Glutamatergic neuron (in vitro differentiated cells): Measurements from ENCODE around the gene PTPN11. TPM values are rescaled to one million over a fixed set of nuclear protein-coding genes. Genes with fewer than 3 reads are reported as not detected.
"Not testable (repeated sequence)": the region's sequence is repeated elsewhere in the genome, so short reads cannot be mapped to it uniquely, and the experiment has no call there.

Experiments
- DNase-seq: peaks from one replicate; pipeline ENCODE4 v3.0.0; 2022
- H3K27ac Mint-ChIP-seq: one replicate; pipeline ENCODE4 v1.8.0; 2020; ENCODE audit warnings: mild to moderate bottlenecking, mixed read lengths, inconsistent platforms; ENCODE audit not compliant: unreplicated experiment
- H3K27me3 Mint-ChIP-seq: one replicate; pipeline ENCODE4 v1.8.0; 2020; ENCODE audit warnings: mild to moderate bottlenecking, moderate library complexity, mixed read lengths, inconsistent platforms; ENCODE audit not compliant: unreplicated experiment
- H3K36me3 Mint-ChIP-seq: one replicate; pipeline ENCODE4 v1.8.0; 2020; ENCODE audit warnings: mild to moderate bottlenecking, mixed read lengths, inconsistent platforms; ENCODE audit not compliant: unreplicated experiment
- H3K4me1 Mint-ChIP-seq: one replicate; pipeline ENCODE4 v1.8.0; 2020; ENCODE audit warnings: mild to moderate bottlenecking, low read depth, mixed read lengths, inconsistent platforms; ENCODE audit not compliant: unreplicated experiment
- H3K4me3 Mint-ChIP-seq: one replicate; pipeline ENCODE4 v1.8.0; 2020; ENCODE audit warnings: mild to moderate bottlenecking, mixed read lengths, inconsistent platforms; ENCODE audit not compliant: unreplicated experiment
- H3K9me3 Mint-ChIP-seq: one replicate; pipeline ENCODE4 v1.8.0; 2020; ENCODE audit warnings: mild to moderate bottlenecking, moderate library complexity, mixed read lengths, inconsistent platforms; ENCODE audit not compliant: unreplicated experiment
- CTCF ChIP-seq: fragments of 200-600 bp; sonication (generic); IDR thresholded peaks from one replicate; pipeline ENCODE4 v1.5.0; 2021; ENCODE audit not compliant: partially characterized antibody, unreplicated experiment
- total RNA-seq: library from RNA; stranded (reverse); fragmentation: NEBNext Ultra II Directional; extraction: Animal tissue kit (Norgen Biotek cat#: 25700); gene quantifications from one replicate; pipeline ENCODE4 v1.2.1, GENCODE V29; 2021; ENCODE audit not compliant: unreplicated experiment

PTPN11 gene
- total RNA-seq, 1 donor from 2014 or later = 68.7 TPM

GRCh38 chr12:112514456-112514855, 95.7 kb downstream of the PTPN11 start:
- Mint-ChIP-seq H3K27me3 (peaks cover 1% of the 10 kb centered on the region), H3K36me3 (peaks cover 5% of the 10 kb centered on the region), H3K9me3 (peaks cover 4% of the 10 kb centered on the region), H3K4me1 (peaks cover 8% of the 10 kb centered on the region), H3K4me3 (no peak overlapping the region), H3K27ac (no peak overlapping the region)
- DNase-seq = no peak
- no peak for TF ChIP-seq CTCF

GRCh38 chr12:112514926-112515642, 96.3 kb downstream of the PTPN11 start:
- peaks cover 1% of the 10 kb centered on the region for H3K27me3 Mint-ChIP-seq
- H3K4me1 Mint-ChIP-seq = peaks cover 8% of the 10 kb centered on the region
- TF ChIP-seq CTCF = no peak
- H3K36me3 Mint-ChIP-seq = peaks cover 5% of the 10 kb centered on the region
- H3K9me3 Mint-ChIP-seq = peaks cover 4% of the 10 kb centered on the region
- no peak for DNase-seq
- H3K4me3 Mint-ChIP-seq = no peak overlapping the region
- no peak overlapping the region for H3K27ac Mint-ChIP-seq

- peaks cover 5% of the 10 kb centered on the region for H3K36me3 Mint-ChIP-seq
- peaks cover 4% of the 10 kb centered on the region for H3K9me3 Mint-ChIP-seq
- peaks cover 1% of the 10 kb centered on the region for H3K27me3 Mint-ChIP-seq
- H3K4me1 Mint-ChIP-seq = peaks cover 8% of the 10 kb centered on the region
- H3K27ac Mint-ChIP-seq = no peak overlapping the region
- DNase-seq = no peak
- TF ChIP-seq CTCF = no peak
- H3K4me3 Mint-ChIP-seq = no peak overlapping the region
Measured at GRCh38 chr12:112515868-112516267, 97.1 kb downstream of the PTPN11 start.

GRCh38 chr12:112517730-112518364, 99.1 kb downstream of the PTPN11 start:
- Mint-ChIP-seq H3K9me3 (peaks cover 4% of the 10 kb centered on the region), H3K4me3 (no peak overlapping the region), H3K4me1 (peaks cover 8% of the 10 kb centered on the region), H3K27ac (no peak overlapping the region), H3K36me3 (peaks cover 5% of the 10 kb centered on the region), H3K27me3 (peaks cover 1% of the 10 kb centered on the region)
- TF ChIP-seq CTCF = no peak
- DNase-seq = no peak

- TF ChIP-seq CTCF = no peak
- DNase-seq = no peak
- Mint-ChIP-seq H3K4me3 (no peak overlapping the region), H3K4me1 (peaks cover 8% of the 10 kb centered on the region), H3K36me3 (peaks cover 5% of the 10 kb centered on the region), H3K9me3 (peaks cover 4% of the 10 kb centered on the region), H3K27me3 (peaks cover under 1% of the 10 kb centered on the region), H3K27ac (no peak overlapping the region)
Measured at GRCh38 chr12:112518365-112518735, 99.6 kb downstream of the PTPN11 start.

GRCh38 chr12:112519841-112520340, 101.1 kb downstream of the PTPN11 start:
- not testable (repeated sequence) for DNase-seq, H3K36me3 Mint-ChIP-seq, H3K27ac Mint-ChIP-seq, H3K4me3 Mint-ChIP-seq, H3K9me3 Mint-ChIP-seq, H3K4me1 Mint-ChIP-seq, H3K27me3 Mint-ChIP-seq
